DMS53 treated with DMSO at 0.1 percent for 48 hours (cell line): ENCODE measurements around the gene USP14.

Experiments used
- DNase-seq: peaks from one replicate; lab custom pipeline; 2025; ENCODE audit not compliant: unreplicated experiment; lab: John Stamatoyannopoulos, UW

USP14 gene

GRCh38 chr18:159037-159652 is 788 bp downstream of the USP14 start:
- no peak for DNase-seq

DNA sequence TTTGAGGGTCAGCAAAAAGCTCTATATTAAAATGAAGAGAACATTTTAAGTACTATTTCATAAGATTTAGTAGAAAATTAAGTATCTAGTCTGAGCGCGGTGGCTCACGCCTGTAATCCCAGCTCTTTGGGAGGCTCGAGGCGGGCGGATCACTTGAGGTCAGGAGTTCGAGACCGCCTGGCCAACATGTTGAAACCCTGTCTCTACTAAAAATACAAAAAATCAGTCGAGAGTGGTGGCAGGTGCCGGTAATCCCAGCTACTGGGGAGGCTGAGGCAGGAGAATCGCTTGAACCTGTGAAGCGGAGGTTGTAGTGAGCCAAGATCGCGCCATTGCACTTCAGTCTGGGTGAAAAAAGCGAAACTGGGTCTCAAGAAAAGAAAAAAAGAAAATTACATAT is 1.6 kb downstream of the USP14 start:
- DNase-seq, result no peak

- DNase-seq, result no peak
Measured at GRCh38 chr18:160831-161570, 2.6 kb downstream of the USP14 start.

DNA sequence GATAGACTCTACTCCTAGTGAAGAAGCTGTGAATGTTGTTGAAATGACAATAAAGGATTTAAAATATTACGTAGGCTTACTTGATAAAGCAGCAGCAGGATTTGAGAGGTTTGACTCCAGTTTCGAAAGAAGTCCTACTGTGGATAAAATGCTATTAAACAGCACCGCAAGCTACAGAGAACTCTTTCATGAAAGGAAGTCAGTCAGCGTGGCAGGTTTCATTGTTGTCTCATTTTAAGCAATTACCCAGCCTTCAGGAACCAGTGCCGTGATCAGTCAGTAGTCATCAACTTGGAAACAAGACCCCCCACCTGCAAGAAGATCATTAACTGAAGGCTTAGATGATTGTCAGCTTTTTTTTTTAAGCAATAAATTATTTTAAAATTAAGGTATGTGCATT is 14.0 kb downstream of the USP14 start:
- DNase-seq, result no peak

- no peak for DNase-seq
Measured at GRCh38 chr18:179499-179898, 21.1 kb downstream of the USP14 start.

GRCh38 chr18:181711-182110 is 23.4 kb downstream of the USP14 start:
- no peak for DNase-seq

GRCh38 chr18:183769-184168 is 25.4 kb downstream of the USP14 start:
- DNase-seq, result no peak

GRCh38 chr18:189254-189653 is 30.9 kb downstream of the USP14 start:
- peak; percentile 92 for DNase-seq

DNA sequence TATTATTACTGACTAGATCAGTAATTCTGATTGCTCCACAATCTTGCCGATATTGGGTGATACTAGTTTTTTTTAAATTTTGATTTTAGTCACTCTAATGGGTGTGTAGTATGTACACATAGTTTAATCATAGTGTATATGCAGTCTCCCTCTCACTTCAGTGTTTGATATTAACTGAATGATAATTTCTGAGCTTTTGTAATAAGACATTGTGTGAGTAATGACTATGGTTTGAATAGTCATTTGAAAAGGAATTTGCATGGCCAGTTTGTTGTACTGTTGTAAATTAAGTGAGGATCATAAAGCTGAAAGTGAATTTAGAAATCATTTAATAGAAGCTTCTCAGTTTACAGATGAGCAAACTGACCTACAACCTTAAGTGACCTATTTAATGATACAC is 33.4 kb downstream of the USP14 start:
- DNase-seq, result no peak

- DNase-seq, result no peak
Measured at GRCh38 chr18:192801-193200, 34.4 kb downstream of the USP14 start.

GRCh38 chr18:195651-196050 is 37.3 kb downstream of the USP14 start:
- DNase-seq, result no peak

- peak; percentile 36 for DNase-seq
Measured at GRCh38 chr18:199214-199613, 40.9 kb downstream of the USP14 start.

DNA sequence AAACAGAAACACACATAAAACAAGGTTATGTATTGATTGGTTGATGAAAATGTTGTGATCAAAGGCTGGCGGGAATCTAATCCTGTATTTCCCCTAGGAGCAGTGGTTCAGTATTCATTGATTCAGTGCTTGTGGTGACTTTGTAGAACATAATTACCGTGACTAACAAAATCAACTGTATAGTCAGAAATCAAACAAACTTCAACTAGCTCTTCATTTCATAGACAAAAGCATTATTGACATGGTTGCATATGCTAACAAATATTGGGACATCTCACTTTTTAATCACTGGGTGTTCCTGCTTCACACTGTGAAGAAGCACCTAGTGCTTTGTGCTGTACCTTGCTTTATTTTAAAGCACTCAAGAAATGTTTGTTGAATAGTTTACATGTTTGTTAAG is 41.4 kb downstream of the USP14 start:
- peak; percentile 94 for DNase-seq

GRCh38 chr18:210075-210474 is 51.7 kb downstream of the USP14 start:
- no peak for DNase-seq

DNA sequence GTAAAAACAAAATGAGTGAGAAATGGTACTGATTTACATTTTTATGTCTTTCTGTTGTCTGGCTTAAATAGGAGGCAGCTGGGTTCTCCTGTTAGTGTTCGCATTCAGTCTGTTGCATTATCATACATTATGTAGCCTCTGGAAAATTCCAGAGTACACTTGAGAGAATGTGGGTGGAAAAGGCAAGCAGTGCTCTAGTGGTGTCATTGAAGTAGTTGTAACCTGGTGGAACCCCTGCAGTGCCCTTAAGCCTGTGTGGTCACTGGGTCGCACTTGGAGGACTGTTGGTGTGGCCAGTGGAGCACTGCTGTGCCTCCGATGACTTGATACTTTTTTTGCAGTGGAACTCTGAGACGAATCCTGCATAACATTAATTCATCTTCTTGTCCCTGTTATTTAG is 52.4 kb downstream of the USP14 start:
- no peak for DNase-seq

DNA sequence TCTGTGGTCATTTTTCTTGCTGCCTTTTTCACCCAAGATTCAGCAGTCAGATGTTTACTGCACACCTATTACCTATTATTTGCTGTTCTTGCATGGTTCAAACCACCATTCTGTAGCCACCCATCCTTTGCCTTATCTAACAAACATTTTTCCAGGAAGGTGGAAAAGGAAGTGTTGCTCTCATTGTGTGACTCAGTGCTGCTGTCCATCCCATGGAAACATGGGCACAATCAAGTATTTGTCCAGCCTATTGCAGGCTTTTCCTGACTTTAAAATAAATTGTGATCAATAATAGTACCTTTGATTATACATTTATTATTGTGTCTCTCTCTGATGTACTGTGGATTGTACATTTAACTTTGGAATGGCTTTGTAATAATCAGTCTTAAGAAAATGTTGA is 53.2 kb downstream of the USP14 start:
- no peak for DNase-seq

DNA sequence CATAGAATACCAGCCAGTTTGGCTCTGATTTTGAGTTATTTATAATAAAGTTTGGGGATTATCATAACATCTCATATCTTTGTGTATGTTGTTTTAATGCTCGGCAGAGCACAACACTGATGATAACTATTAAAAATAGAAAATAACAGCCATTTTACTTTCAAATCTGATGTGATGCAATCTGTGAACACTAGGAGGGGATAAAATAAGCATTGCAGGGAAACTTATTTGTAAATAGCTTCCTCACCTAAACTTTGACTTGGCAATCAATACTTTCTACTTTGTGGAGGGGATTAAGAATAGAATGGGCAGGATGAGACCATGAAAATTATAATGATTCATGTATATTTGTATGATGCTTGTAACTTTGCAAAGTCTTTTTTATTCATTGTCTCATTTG is 54.4 kb downstream of the USP14 start:
- no peak for DNase-seq

GRCh38 chr18:213505-213904 is 55.1 kb downstream of the USP14 start:
- DNase-seq, result no peak

DNA sequence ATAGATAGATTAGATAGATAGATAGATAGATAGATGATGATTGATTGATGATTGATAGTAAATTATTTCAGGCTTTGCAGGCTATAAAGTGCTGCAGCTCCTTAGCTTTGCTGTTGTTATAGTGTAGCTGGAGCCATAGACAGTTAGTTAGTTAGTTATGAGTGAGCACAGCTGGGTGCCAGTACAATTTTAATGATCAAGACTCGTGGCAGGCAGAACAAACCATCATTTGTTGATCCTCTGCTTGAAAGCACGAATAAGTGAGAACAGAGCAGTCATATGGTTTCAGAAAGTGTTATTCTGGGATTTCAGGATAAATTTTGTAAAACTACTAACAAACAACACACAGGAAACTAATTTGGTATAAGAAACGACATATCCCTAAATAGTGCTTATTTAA is 55.6 kb downstream of the USP14 start:
- DNase-seq, result no peak

DNA sequence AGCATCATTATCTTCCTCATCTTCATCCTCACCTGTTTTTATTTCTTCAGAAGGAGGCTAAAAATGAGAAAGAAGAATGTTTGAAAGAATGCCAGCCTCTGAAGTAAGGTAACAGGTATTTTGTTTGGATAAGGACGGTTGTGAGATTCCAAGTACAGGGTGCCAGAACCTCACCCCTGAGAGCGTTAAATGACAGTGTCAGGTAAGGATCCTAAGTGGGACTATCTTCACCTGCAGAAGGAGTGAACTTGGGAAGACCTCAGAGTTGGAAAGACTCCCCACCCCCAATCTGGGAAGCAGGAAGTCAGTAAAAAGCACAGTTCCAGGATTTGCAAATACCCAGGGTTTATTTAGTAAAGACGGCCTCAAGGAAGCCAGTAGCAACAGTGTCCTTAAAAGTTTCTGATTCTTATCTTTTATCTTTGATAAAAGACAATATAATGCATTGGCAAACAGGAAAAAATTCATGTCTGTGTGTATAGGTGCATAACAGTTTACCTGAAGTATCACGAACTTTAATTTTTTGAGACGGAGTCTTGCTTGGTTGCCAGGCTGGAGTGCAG is 57.2 kb downstream of the USP14 start:
- no peak for DNase-seq

DNA sequence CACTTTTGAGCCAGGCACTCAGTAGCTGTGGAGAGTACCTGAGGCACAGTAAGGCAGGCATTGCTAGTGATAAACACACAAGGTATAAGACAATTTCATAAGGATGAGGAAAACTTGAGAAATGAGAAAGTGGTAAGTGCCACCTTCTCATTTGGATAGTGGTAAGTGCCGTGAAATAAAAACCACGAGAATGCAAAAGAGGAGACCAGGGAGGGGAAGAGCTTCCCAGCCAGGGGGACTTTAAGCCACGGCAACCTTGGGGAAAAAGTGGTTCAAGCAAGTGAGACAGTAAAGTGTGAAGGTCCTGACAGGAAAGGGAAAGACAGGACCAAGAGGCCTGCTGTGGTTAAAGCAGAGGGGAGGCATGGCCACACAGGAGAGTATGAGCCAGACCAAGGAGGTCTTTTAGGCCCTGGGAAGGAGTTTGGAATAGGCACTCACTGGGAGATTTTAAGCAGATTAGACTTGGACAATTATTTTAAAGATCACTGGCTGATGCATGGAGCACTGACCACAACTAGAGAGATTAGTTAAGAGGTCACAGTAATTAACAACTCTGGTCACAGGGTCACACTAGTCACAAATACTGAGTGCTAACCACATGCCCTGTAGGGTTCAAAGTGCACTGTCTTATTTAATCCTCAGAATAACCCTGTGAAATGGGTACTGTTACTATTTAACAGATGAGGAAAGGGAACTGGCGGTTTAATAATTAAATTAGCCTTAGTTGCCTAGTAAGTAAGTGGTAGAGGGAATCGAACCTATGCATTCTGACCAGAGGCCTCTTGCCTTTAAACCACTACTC is 59.4 kb downstream of the USP14 start:
- DNase-seq, result no peak

GRCh38 chr18:220708-221107 is 62.4 kb downstream of the USP14 start:
- no peak for DNase-seq
